ENCODE measurements around the gene ETV5.
"Not testable (repeated sequence)": the region's sequence is repeated elsewhere in the genome, so short reads cannot be mapped to it uniquely, and the experiment has no call there.

Gene ETV5

GRCh38 chr3:186022931-186023330 is 86.0 kb downstream of the ETV5 start:
- DNase-seq (ENCODE audit: low read depth): no peak

GRCh38 chr3:186021673-186022362 is 87.1 kb downstream of the ETV5 start:
- peak; percentile 86 for DNase-seq (ENCODE audit: low read depth)

- not testable (repeated sequence) for DNase-seq (ENCODE audit: low read depth)
Observed at GRCh38 chr3:186021250-186021649, 87.6 kb downstream of the ETV5 start.

- DNase-seq (ENCODE audit: low read depth): not testable (repeated sequence)
Observed at GRCh38 chr3:186019288-186019687, 89.6 kb downstream of the ETV5 start.

GRCh38 chr3:186014866-186015265 is 94.0 kb downstream of the ETV5 start:
- DNase-seq (ENCODE audit: low read depth): no peak

GRCh38 chr3:186013312-186013711 is 95.6 kb downstream of the ETV5 start:
- no peak for DNase-seq (ENCODE audit: low read depth)

- DNase-seq (ENCODE audit: low read depth): no peak
Observed at GRCh38 chr3:186012137-186012536, 96.8 kb downstream of the ETV5 start.

GRCh38 chr3:186004671-186005070 is 104.2 kb downstream of the ETV5 start:
- no peak for DNase-seq (ENCODE audit: low read depth)

- no peak for DNase-seq (ENCODE audit: low read depth)
Observed at GRCh38 chr3:186004209-186004608, 104.7 kb downstream of the ETV5 start.

GRCh38 chr3:186003610-186004009 is 105.3 kb downstream of the ETV5 start:
- no peak for DNase-seq (ENCODE audit: low read depth)

- DNase-seq (ENCODE audit: low read depth): no peak
Observed at GRCh38 chr3:186002884-186003472, 105.9 kb downstream of the ETV5 start.

- DNase-seq (ENCODE audit: low read depth): no peak
Observed at GRCh38 chr3:186001842-186002241, 107.0 kb downstream of the ETV5 start.

- no peak for DNase-seq (ENCODE audit: low read depth)
Observed at GRCh38 chr3:185999221-185999620, 109.7 kb downstream of the ETV5 start.

GRCh38 chr3:185998136-185998535 is 110.8 kb downstream of the ETV5 start:
- DNase-seq (ENCODE audit: low read depth): no peak

- no peak for DNase-seq (ENCODE audit: low read depth)
Observed at GRCh38 chr3:185997130-185997529, 111.8 kb downstream of the ETV5 start.

All from stromal cell of bone marrow (primary cell).